Neutrophil (primary cell): ENCODE measurements around the gene MRPS11.
"Not testable (repeated sequence)": the region's sequence is repeated elsewhere in the genome, so short reads cannot be mapped to it uniquely, and the experiment has no call there.

Experiments
- H3K27ac ChIP-seq: fragments of 200-600 bp; sonication (generic); 2 replicates; pipeline ENCODE4 v1.5.1; 2016; ENCODE audit warnings: mild to moderate bottlenecking, moderate library complexity
- H3K27me3 ChIP-seq: fragments of 200-600 bp; sonication (generic); 2 replicates; pipeline ENCODE4 v1.6.0; 2016; ENCODE audit warnings: mild to moderate bottlenecking
- H3K36me3 ChIP-seq: fragments of 200-600 bp; sonication (generic); 2 replicates; pipeline ENCODE4 v1.5.1; 2017
- H3K4me1 ChIP-seq, 2 experiments: fragments of 200-600 bp in 1 of 2; sonication (generic) in 1 of 2; 1 replicate in 1 of 2; 2 replicates in 1 of 2; pipeline versions ENCODE4 v1.5.1 to v1.6.1; 2013 to 2016; ENCODE audit warnings: low read depth in 1 of 2, low read length in 1 of 2, mild to moderate bottlenecking in 1 of 2, moderate library complexity in 1 of 2; ENCODE audit not compliant: control insufficient read depth in 1 of 2, insufficient read depth in 1 of 2
- H3K4me3 ChIP-seq, 2 experiments: fragments of 200-600 bp in 1 of 2; sonication (generic) in 1 of 2; 1 replicate in 1 of 2; 2 replicates in 1 of 2; pipeline ENCODE4 v1.5.1; 2013 to 2016; ENCODE audit warnings: low read depth in 1 of 2, low read length in 1 of 2, mild to moderate bottlenecking in 1 of 2, moderate library complexity in 1 of 2
- H3K9me3 ChIP-seq: fragments of 200-600 bp; sonication (generic); 2 replicates; pipeline ENCODE4 v1.5.1; 2016
- CTCF ChIP-seq: fragments of 200-600 bp; sonication (generic); IDR thresholded peaks from 2 replicates; pipeline ENCODE4 v1.5.1; 2016; ENCODE audit warnings: antibody characterized with exemption

The MRPS11 gene

GRCh38 chr15:88518903-88519302, 51.4 kb downstream of the MRPS11 start:
- Histone ChIP-seq H3K4me3 (no peak overlapping the region), H3K27me3 (no peaks in the 10 kb centered on the region), H3K4me1 (no peaks in the 10 kb centered on the region), H3K27ac (no peak overlapping the region), H3K9me3 (no peaks in the 10 kb centered on the region), H3K36me3 (no peaks in the 10 kb centered on the region)
- TF ChIP-seq CTCF, result no peak

GRCh38 chr15:88524094-88524493, 56.6 kb downstream of the MRPS11 start:
- not testable (repeated sequence) for H3K4me1 ChIP-seq, H3K27me3 ChIP-seq, H3K36me3 ChIP-seq, H3K27ac ChIP-seq, H3K4me3 ChIP-seq, H3K9me3 ChIP-seq

GRCh38 chr15:88525418-88525817, 57.9 kb downstream of the MRPS11 start:
- no peak for TF ChIP-seq CTCF
- Histone ChIP-seq H3K27ac (no peak overlapping the region), H3K9me3 (no peaks in the 10 kb centered on the region), H3K36me3 (peaks cover 15% of the 10 kb centered on the region), H3K27me3 (no peaks in the 10 kb centered on the region), H3K4me3 (no peak overlapping the region), H3K4me1 (no peaks in the 10 kb centered on the region)

- H3K27ac ChIP-seq, result no peak overlapping the region
- H3K9me3 ChIP-seq, result no peaks in the 10 kb centered on the region
- no peak for TF ChIP-seq CTCF
- peaks cover 25% of the 10 kb centered on the region for H3K36me3 ChIP-seq
- H3K27me3 ChIP-seq, result no peaks in the 10 kb centered on the region
- H3K4me1 ChIP-seq, result no peaks in the 10 kb centered on the region
- H3K4me3 ChIP-seq, result no peak overlapping the region
These were observed 58.9 kb downstream of the MRPS11 start for GRCh38 chr15:88526247-88526879.

- TF ChIP-seq CTCF, result no peak
- Histone ChIP-seq H3K4me3 (no peak overlapping the region), H3K36me3 (peaks cover 27% of the 10 kb centered on the region)
These were observed 61.6 kb downstream of the MRPS11 start for GRCh38 chr15:88529021-88529630.

More at GRCh38 chr15:88529021-88529630, 61.6 kb downstream of the MRPS11 start:
- H3K27me3 ChIP-seq, result no peaks in the 10 kb centered on the region
- H3K9me3 ChIP-seq, result no peaks in the 10 kb centered on the region
- H3K4me1 ChIP-seq, result no peaks in the 10 kb centered on the region
- no peak overlapping the region for H3K27ac ChIP-seq
